ENCODE results near the gene TENM3.

GRCh38 chr4:182470215-182470614, 227.0 kb downstream of the TENM3 start:
- TF ChIP-seq CTCF (IDR thresholded peaks at IDR 0.05; ENCODE audit: low read length) (no peak), EZH2 (IDR thresholded peaks at IDR 0.05; ENCODE audit: borderline replicate concordance, low read length) (no peak)
